Mucosa of descending colon (tissue), 3 donors: ENCODE measurements around the gene SHISA5. TPM values are rescaled to one million over a fixed set of nuclear protein-coding genes. Genes with fewer than 3 reads are reported as not detected.

ENCODE experiments used
- microRNA-seq: library from miRNA; unstranded; fragments of <30 nt; microRNA quantifications from one replicate; pipeline ENCODE4, GENCODE V29; 2019
- total RNA-seq, 3 donors: library from RNA; stranded (reverse); fragmentation: NEBNext Ultra II Directional in 2 of 3; extraction: Animal tissue kit (Norgen Biotek cat#: 25700) in 2 of 3; gene quantifications; one replicate each; pipeline versions ENCODE4 v1.2.1 to v1.2.4, GENCODE V29; 2021 to 2023
- donor health status: DM: no; HTN: no; CAD: no; lungs with moderate emphysema.
- donor health status: DM: no; HTN: no; CAD: no.
- donor health status: DM: no; HTN: yes; CAD: no.

The SHISA5 gene
- total RNA-seq, 3 donors from 2014 or later, result 106 to 120 (median 115) TPM

Small RNA genes within 50 kb of the gene (microRNA-seq; reads per million reads assigned to microRNA genes)
- not detected for gene MIR6823

Other genes with a start within 250 kb of the SHISA5 start
- gene NME6, start 202.8 kb downstream of the SHISA5 start, total RNA-seq, result 10 to 100 TPM; 23.5 to 29.9 (median 25.9) TPM
- gene SPINK8, start 170.5 kb downstream of the SHISA5 start, total RNA-seq, result not detected
- not detected for gene FBXW12, start 132.0 kb downstream of the SHISA5 start, total RNA-seq
- gene PLXNB1, start 74.1 kb downstream of the SHISA5 start, total RNA-seq, result 100 to 1,000 TPM in 2 of 3 donors, 10 to 100 TPM in 1; 98.1 to 136 (median 127) TPM
- gene CCDC51, start 64.1 kb downstream of the SHISA5 start, total RNA-seq, result 10 to 100 TPM; 13.0 to 15.3 (median 14.8) TPM
- 100 to 1,000 TPM; 130 to 193 (median 153) TPM for gene TMA7, start 63.9 kb downstream of the SHISA5 start, total RNA-seq
- 1 to 10 TPM; 4.5 to 7.2 (median 6.2) TPM for gene ATRIP, start 57.4 kb downstream of the SHISA5 start, total RNA-seq
- 10 to 100 TPM in 2 of 3 donors, 1 to 10 TPM in 1; 4.4 to 14.2 (median 10.8) TPM for gene PFKFB4, start 52.6 kb upstream of the SHISA5 start, total RNA-seq
- gene UCN2, start 59.6 kb upstream of the SHISA5 start, total RNA-seq, result under 1 TPM in 1 of 3 donors, not detected in 2; 0.19 TPM
- 1 to 10 TPM; 2.8 to 6.8 (median 3.9) TPM for gene COL7A1, start 91.2 kb upstream of the SHISA5 start, total RNA-seq
- 100 to 1,000 TPM; 384 to 562 (median 554) TPM for gene UQCRC1, start 105.5 kb upstream of the SHISA5 start, total RNA-seq
- 1 to 10 TPM in 1 of 3 donors, under 1 TPM in 1, not detected in 1; 0.65 to 1.1 TPM for gene TMEM89, start 117.6 kb upstream of the SHISA5 start, total RNA-seq
- 100 to 1,000 TPM in 2 of 3 donors, 10 to 100 TPM in 1; 78.6 to 161 (median 104) TPM for gene SLC26A6, start 131.3 kb upstream of the SHISA5 start, total RNA-seq
- gene CELSR3, start 158.7 kb upstream of the SHISA5 start, total RNA-seq, result 1 to 10 TPM; 1.1 to 2.7 (median 2.3) TPM
- 10 to 100 TPM; 21.7 to 27.3 (median 23.7) TPM for gene NCKIPSD, start 181.7 kb upstream of the SHISA5 start, total RNA-seq
- 100 to 1,000 TPM in 2 of 3 donors, 10 to 100 TPM in 1; 99.3 to 199 (median 137) TPM for gene IP6K2, start 213.0 kb upstream of the SHISA5 start, total RNA-seq